Loucy (cell line): Measurements from ENCODE around the gene CDK11A.

Experiments used
- H2AFZ ChIP-seq: fragments of 200-600 bp; sonication (generic); 2 replicates; pipeline ENCODE4 v1.6.0; 2016; ENCODE audit warnings: antibody characterized with exemption, mild to moderate bottlenecking, low read length, moderate library complexity
- H3F3A ChIP-seq: fragments of 200-600 bp; 2 replicates; pipeline ENCODE4 v1.6.0; 2016; ENCODE audit warnings: antibody characterized with exemption, low read depth, mild to moderate bottlenecking
- H3K27me3 ChIP-seq: fragments of 200-600 bp; sonication (generic); 2 replicates; pipeline ENCODE4 v1.6.1; 2014; ENCODE audit warnings: low read length, mild to moderate bottlenecking; ENCODE audit not compliant: insufficient read depth, poor library complexity, severe bottlenecking
- H3K36me3 ChIP-seq: fragments of 200-600 bp; sonication (generic); 2 replicates; pipeline ENCODE4 v1.6.1; 2016; ENCODE audit warnings: low read length; ENCODE audit not compliant: insufficient read depth
- H3K4me1 ChIP-seq: fragments of 200-600 bp; sonication (generic); 2 replicates; pipeline ENCODE4 v1.5.1; 2014; ENCODE audit warnings: low read length, mild to moderate bottlenecking; ENCODE audit not compliant: insufficient read depth, poor library complexity, severe bottlenecking
- H3K4me2 ChIP-seq: fragments of 200-600 bp; sonication (generic); 2 replicates; pipeline ENCODE4 v1.6.0; 2014; ENCODE audit warnings: antibody characterized with exemption, low read length, low read depth, mild to moderate bottlenecking; ENCODE audit not compliant: poor library complexity, severe bottlenecking
- H3K4me3 ChIP-seq: fragments of 200-600 bp; sonication (generic); 2 replicates; pipeline ENCODE4 v1.5.1; 2014; ENCODE audit warnings: low read length, mild to moderate bottlenecking, mixed read lengths; ENCODE audit not compliant: poor library complexity, severe bottlenecking
- H3K79me2 ChIP-seq: fragments of 200-600 bp; sonication (generic); 2 replicates; pipeline ENCODE4 v1.6.1; 2014; ENCODE audit warnings: low read length; ENCODE audit not compliant: insufficient read depth
- H3K9ac ChIP-seq: fragments of 200-600 bp; sonication (generic); 2 replicates; pipeline ENCODE4 v1.6.0; 2014; ENCODE audit warnings: mild to moderate bottlenecking, low read depth, low read length, moderate library complexity; ENCODE audit not compliant: poor library complexity, severe bottlenecking
- H3K9me2 ChIP-seq: fragments of 200-600 bp; sonication (generic); replicated peaks from 2 replicates; pipeline ENCODE4 v1.6.1; 2016; ENCODE audit warnings: low read depth, low read length, mixed read lengths
- H3K9me3 ChIP-seq: fragments of 200-600 bp; sonication (generic); 2 replicates; pipeline ENCODE4 v1.6.1; 2014; ENCODE audit warnings: mild to moderate bottlenecking, antibody characterized with exemption, low read length, low read depth; ENCODE audit not compliant: insufficient read depth
- H4K20me1 ChIP-seq: fragments of 200-600 bp; sonication (generic); 2 replicates; pipeline ENCODE4 v1.6.0; 2014; ENCODE audit warnings: antibody characterized with exemption, low read length, mild to moderate bottlenecking; ENCODE audit not compliant: insufficient read depth, poor library complexity, severe bottlenecking
- CTCF ChIP-seq: fragments of 200-600 bp; sonication (generic); conservative IDR thresholded peaks from 2 replicates; pipeline ENCODE4 v1.5.1; 2014; ENCODE audit warnings: mild to moderate bottlenecking, antibody characterized with exemption, low read length
- EZH2phosphoT487 ChIP-seq: fragments of 200-600 bp; IDR thresholded peaks from 2 replicates; pipeline ENCODE4 v1.6.1; 2018; ENCODE audit warnings: antibody characterized with exemption, mild to moderate bottlenecking, moderate library complexity, borderline replicate concordance

CDK11A gene

GRCh38 chr1:1755852-1756251 lies 31.7 kb upstream of the CDK11A start:
- H3K79me2 ChIP-seq: no peaks in the 10 kb centered on the region
- no peaks in the 10 kb centered on the region for H3K9me3 ChIP-seq
- no peaks in the 10 kb centered on the region for H3K27me3 ChIP-seq
- no peaks in the 10 kb centered on the region for H4K20me1 ChIP-seq
- no peak overlapping the region for H3K9ac ChIP-seq
- peaks cover 53% of the 10 kb centered on the region; the same call in 1 of the 2 replicates for H3K36me3 ChIP-seq
- no peaks in the 10 kb centered on the region for H3F3A ChIP-seq
- no peak overlapping the region for H3K4me2 ChIP-seq
- H2AFZ ChIP-seq: no peak overlapping the region
- H3K9me2 ChIP-seq: no peaks in the 10 kb centered on the region
- H3K4me3 ChIP-seq: no peak overlapping the region
- H3K4me1 ChIP-seq: no peaks in the 10 kb centered on the region
- TF ChIP-seq EZH2phosphoT487: no peak
- no peak for TF ChIP-seq CTCF

- Histone ChIP-seq H3K27me3 (no peaks in the 10 kb centered on the region), H3K4me3 (no peak overlapping the region), H2AFZ (no peak overlapping the region), H3K9me2 (no peaks in the 10 kb centered on the region), H3K4me1 (no peaks in the 10 kb centered on the region), H3K79me2 (no peaks in the 10 kb centered on the region), H3K36me3 (peaks cover 49% of the 10 kb centered on the region; the same call in 1 of the 2 replicates), H3K9ac (no peak overlapping the region), H3K4me2 (no peak overlapping the region), H3K9me3 (no peaks in the 10 kb centered on the region), H4K20me1 (no peaks in the 10 kb centered on the region), H3F3A (no peaks in the 10 kb centered on the region)
- TF ChIP-seq EZH2phosphoT487: no peak
- TF ChIP-seq CTCF: no peak
Measured at GRCh38 chr1:1755426-1755825, 31.3 kb upstream of the CDK11A start.

- Histone ChIP-seq H3F3A (no peaks in the 10 kb centered on the region), H3K4me1 (no peaks in the 10 kb centered on the region), H3K79me2 (no peaks in the 10 kb centered on the region), H3K27me3 (no peaks in the 10 kb centered on the region), H3K4me3 (no peak overlapping the region), H4K20me1 (no peaks in the 10 kb centered on the region), H3K9ac (no peak overlapping the region), H3K9me2 (no peaks in the 10 kb centered on the region), H3K9me3 (no peaks in the 10 kb centered on the region), H3K4me2 (no peak overlapping the region), H3K36me3 (peaks cover 38% of the 10 kb centered on the region; the same call in 1 of the 2 replicates), H2AFZ (no peak overlapping the region)
- no peak for TF ChIP-seq CTCF
- TF ChIP-seq EZH2phosphoT487: no peak
Measured at GRCh38 chr1:1754051-1754815, 30.1 kb upstream of the CDK11A start.
